ENCODE results near the gene SYNJ2.

SYNJ2 gene

DNA sequence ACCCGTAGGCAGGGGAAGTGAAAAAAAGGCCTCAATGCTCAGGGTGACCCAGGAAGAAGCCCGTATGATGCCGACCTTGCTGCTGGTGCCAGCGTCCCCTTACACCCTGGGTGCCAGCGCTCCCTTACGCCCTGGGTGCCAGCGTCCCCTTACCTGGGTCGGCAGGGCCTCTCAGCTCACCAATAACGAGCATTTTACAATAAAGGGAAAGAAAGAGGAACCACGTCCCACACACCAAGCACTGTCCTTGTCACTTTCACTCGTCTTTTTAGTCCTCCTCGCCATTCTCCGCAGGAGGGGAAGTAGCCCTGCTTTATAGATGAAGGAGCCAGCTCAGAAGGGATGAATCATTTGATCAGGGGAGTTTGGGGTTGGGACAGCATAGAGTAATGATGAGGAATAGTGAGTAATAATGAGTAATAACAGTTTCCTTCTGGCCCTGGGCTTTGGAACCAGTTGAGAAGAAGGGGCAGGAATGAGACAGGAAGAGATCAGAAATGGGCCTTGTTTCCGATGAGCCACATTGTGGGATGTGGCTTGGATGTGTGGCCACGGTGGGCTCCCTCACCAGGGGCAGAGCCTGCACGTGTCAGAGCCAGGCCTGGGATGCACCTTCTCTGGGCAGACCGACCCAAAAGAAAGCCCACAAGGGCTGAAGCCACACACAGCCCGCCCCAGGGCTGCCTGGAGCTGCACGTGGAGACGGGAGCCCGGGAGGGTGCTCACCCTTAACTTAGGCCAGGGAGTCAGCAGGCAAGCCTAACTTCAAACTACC is 75.7 kb downstream of the SYNJ2 start:
- no peak for DNase-seq

DNA sequence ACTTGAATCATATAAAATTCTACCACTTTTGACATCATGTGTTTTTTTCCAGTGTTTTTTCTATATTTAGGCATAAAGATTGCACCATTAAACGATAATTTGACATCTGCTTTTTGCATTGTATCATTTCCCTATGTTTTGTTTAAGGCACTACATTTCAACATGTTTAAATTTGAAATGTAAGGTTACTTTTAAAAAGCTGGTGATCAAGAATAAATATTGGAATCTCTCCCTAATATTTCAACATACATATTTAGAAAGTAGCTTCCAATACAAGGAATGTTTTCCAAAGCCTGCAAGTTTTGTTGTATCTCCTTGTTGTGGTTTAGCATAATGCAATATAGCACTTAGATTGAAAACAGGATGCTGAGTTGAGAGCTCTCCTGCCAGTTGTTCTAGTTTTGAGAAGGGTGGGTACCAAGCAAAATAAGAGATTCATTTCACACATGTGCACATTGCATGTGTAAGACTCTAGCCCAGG is 76.5 kb downstream of the SYNJ2 start:
- no peak for DNase-seq

- DNase-seq = no peak
Measured at GRCh38 chr6:158059108-158059507, 77.4 kb downstream of the SYNJ2 start.

DNA sequence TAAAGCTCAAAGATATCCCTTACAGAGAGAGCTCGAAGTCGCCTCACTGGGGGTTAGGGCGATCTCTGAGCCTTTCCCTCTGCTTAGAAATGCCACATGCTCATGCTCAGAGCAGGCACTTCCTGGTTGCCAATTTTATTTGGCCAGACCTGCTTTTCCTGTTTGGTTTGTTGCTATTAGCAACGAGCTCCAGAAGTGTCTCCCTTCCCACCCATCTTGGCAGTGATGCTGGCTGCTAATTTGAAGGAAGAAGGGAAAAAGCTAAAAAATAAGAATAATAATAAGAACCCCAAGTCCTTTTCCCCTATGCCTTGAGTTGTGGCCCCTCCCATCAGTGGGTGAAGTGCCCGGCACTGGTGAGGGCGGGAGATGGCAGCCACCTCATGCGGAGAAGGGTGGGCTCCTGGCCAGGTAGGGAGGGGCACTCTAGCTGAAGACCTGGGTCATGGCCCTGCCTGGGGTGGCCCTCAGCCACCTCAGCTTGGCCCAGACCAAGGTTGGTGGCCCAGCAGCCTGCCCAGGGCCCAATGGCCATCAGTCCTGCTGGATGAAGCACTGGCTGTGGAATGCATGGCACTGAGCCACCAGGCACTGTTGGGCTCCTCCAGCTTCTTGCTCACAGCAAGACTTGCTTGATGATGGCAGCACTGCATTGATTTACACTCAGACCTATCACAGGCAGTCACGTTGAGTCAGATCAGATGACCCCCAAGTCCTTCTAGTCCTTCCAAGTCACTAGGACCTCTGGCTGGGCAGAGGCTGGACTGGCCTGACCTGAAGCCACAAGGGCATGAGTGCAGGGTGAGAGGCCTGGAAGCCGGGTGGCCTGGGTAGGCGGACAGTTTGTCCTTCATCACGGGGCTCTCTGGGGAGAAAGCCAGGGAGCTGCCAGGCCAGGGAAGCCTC is 79.0 kb downstream of the SYNJ2 start:
- peak in 29 of 51 donors; percentile 10 to 78 (median 45) for DNase-seq

GRCh38 chr6:158061361-158061708 is 79.7 kb downstream of the SYNJ2 start:
- DNase-seq = peak in 7 of 51 donors; percentile 11 to 44 (median 25)

GRCh38 chr6:158061709-158062461 is 80.2 kb downstream of the SYNJ2 start:
- DNase-seq = no peak

GRCh38 chr6:158063736-158064135 is 82.1 kb downstream of the SYNJ2 start:
- DNase-seq = no peak

- no peak for DNase-seq
Measured at GRCh38 chr6:158064725-158065251, 83.1 kb downstream of the SYNJ2 start.

DNA sequence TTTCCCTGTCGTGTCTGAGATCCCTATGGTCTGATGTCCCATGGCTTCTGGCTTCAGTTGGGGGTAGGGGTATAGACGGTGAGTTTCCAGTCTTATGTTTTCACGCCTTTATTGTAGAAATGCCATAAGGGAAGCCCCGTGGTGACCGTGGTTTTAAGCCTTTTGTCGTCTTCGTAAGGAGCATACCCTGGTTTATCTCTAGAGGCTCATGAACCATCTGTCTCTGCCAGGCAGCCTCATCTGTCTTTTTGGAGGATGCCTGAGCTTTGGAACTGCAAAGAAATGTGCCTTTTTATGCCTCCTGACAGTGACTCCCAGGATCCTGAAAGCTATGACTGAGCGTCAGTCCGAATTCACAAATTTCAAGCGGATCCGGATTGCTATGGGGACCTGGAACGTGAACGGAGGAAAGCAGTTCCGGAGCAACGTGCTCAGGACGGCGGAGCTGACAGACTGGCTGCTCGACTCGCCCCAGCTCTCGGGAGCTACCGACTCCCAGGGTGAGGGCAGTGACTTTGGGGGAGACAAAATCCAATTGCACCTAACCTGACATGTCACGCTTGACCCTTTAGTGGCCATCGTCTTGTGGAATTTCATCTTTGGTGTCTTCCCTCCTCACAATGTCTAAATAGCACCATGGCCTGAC is 84.6 kb downstream of the SYNJ2 start:
- no peak for DNase-seq

DNA sequence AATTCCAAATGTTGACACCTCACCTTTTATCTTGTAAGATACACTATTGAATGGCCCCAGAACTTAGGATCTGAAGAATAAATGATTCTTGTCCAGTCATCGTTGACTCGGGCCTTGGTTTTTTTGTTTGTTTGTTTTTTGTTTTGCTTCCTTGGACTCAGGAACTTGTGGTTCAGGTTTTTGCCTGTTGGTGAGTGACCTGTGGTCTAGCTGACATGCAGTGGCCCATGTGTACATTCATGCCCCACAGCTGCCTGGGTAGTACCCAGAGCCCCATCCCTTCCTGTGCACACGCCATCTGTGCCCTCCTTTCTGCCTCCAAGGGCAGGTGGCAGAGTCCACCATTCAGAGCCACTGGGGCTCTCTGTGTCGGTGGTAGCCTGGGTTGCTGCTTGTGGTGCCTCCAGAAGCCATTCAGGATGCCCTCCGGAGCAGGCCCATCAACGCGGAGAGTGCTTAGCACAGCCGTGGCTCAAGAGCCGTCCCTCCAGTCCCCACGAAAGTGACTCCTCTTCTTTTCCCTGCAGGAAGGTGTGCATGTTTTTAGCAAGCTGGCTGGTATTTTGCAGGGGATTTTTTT is 85.9 kb downstream of the SYNJ2 start:
- no peak for DNase-seq

- no peak for DNase-seq
Measured at GRCh38 chr6:158068156-158068892, 86.7 kb downstream of the SYNJ2 start.

- no peak for DNase-seq
Measured at GRCh38 chr6:158068893-158069799, 87.5 kb downstream of the SYNJ2 start.

DNA sequence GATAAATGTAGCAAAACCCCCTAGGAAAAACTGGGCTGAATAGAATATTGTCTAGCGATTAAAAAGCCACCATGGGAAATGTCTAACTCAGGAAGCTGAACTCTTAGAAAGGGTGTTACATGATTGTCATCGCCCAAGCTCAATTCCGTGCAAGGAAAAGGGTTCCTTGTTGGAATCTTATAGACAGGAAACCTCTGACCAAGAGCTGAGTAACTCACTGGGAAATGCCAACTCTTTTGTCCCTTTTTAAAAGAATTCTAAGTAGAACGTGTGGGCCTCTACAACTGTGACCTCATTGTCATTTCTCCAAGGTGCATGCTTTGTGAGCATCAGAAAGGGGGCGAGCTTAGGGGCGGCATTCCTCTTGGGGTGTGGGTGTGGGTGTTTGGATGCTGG is 88.1 kb downstream of the SYNJ2 start:
- DNase-seq = no peak

DNA sequence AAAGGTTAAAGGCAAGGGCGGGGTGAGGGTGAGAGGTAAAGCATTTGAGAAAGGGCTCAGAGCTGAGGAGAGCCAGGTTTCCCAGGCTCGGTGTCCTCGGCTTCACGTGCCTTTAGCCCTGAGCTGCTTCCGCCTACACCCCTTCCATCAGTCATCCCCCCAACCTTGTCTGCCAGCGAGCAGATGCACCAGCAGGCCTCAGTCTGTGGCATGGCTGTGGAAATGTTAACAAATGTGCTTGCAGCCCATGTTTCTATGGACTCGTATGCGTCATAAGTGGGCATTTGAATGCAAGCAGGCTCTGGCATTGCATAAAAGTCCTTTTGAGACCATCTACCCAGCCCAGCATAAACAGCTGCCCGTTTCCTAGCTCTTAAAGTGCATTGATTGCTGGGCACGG is 88.8 kb downstream of the SYNJ2 start:
- peak in 5 of 51 donors; percentile 8 to 30 (median 18) for DNase-seq

GRCh38 chr6:158071121-158072082 is 89.7 kb downstream of the SYNJ2 start:
- no peak for DNase-seq

GRCh38 chr6:158072083-158072721 is 90.5 kb downstream of the SYNJ2 start:
- DNase-seq = peak in 46 of 51 donors; percentile 17 to 83 (median 56)

- DNase-seq = no peak
Measured at GRCh38 chr6:158073776-158074175, 92.1 kb downstream of the SYNJ2 start.
